K562 (cell line): ENCODE results near the gene NRN1L. TPM values are rescaled to one million over a fixed set of nuclear protein-coding genes. Genes with fewer than 3 reads are reported as not detected.

Experiments
- CTCF ChIP-seq, 3 experiments: IDR thresholded peaks in 2 of 3; conservative IDR thresholded peaks in 1 of 3; 2 replicates each; pipeline ENCODE4 v1.5.1; 2011 to 2012; ENCODE audit warnings: low read length in 3 of 3, mild to moderate bottlenecking in 3 of 3, control low read depth in 2 of 3, improper control_type of control experiment in 1 of 3, inconsistent platforms in 1 of 3, low read depth in 1 of 3, mixed read lengths in 1 of 3, moderate library complexity in 1 of 3; ENCODE audit not compliant: insufficient read depth in 2 of 3
- MAFK ChIP-seq: IDR thresholded peaks from 2 replicates; pipeline ENCODE4 v1.6.1; 2011; ENCODE audit warnings: low read length, improper control_type of control experiment
- MBD1 ChIP-seq: fragments of 250-450 bp; sonication (Bioruptor Pico); IDR thresholded peaks from 2 replicates; pipeline ENCODE4 v1.8.0; 2022; ENCODE audit warnings: inconsistent platforms
- MEF2D ChIP-seq: conservative IDR thresholded peaks from 2 replicates; pipeline ENCODE4 v1.6.1; 2016; ENCODE audit warnings: low read depth, missing genetic modification characterization, missing compliant biosample characterization
- RB1 ChIP-seq: fragments of 450-650 bp; IDR thresholded peaks from 2 replicates; pipeline ENCODE4 v1.6.1; 2017; ENCODE audit warnings: low read depth, mild to moderate bottlenecking
- ZBTB33 ChIP-seq: sonication (generic); formaldehyde crosslinking; IDR thresholded peaks from 2 replicates; pipeline ENCODE4 v1.8.1; 2023; ENCODE audit warnings: mild to moderate bottlenecking, missing genetic modification reagents
- ZFX ChIP-seq: sonication (generic); formaldehyde crosslinking; IDR thresholded peaks from 2 replicates; pipeline ENCODE4 v1.8.0; 2022; ENCODE audit warnings: mild to moderate bottlenecking, missing genetic modification reagents, moderate library complexity
- ZNF263 ChIP-seq: sonication (generic); formaldehyde crosslinking; IDR thresholded peaks from 2 replicates; pipeline ENCODE4 v1.8.0; 2022; ENCODE audit warnings: mild to moderate bottlenecking, missing genetic modification reagents, borderline replicate concordance
- ZNF282 ChIP-seq: sonication (generic); formaldehyde crosslinking; IDR thresholded peaks from 2 replicates; pipeline ENCODE4 v1.8.1; 2023; ENCODE audit warnings: missing genetic modification reagents
- polyA plus RNA-seq, 8 experiments: library from polyadenylated mRNA; depleted of rRNA in 4 of 8; stranded (reverse) in 5 of 8; unstranded in 3 of 8; fragments of >200 nt; fragmentation: Nextera tagmentation in 2 of 8; fragmentation: Illumina TruSeq in 1 of 8; extraction: Ambion mirVana in 2 of 8; extraction: Trizol in 1 of 8; gene quantifications; 2 replicates each; pipeline versions ENCODE4 v1.2.1 to v1.2.3, GENCODE V29; 2011 to 2014; ENCODE audit warnings: inconsistent platforms in 1 of 8, missing spikeins in 1 of 8
- total RNA-seq, 7 experiments: library from RNA; depleted of rRNA in 6 of 7; stranded (reverse); fragments of >200 nt in 6 of 7; fragmentation: Illumina TruSeq in 2 of 7; extraction: Trizol in 2 of 7; gene quantifications; 2 replicates each; pipeline versions ENCODE4 v1.2.1 to v1.2.3, GENCODE V29; 2011 to 2021; ENCODE audit warnings: low replicate concordance in 1 of 7
- TF ChIP-seq, protein P1 (sequence below): sonication (generic); formaldehyde crosslinking; IDR thresholded peaks from 2 replicates; pipeline ENCODE4 v1.8.0; 2022; ENCODE audit warnings: missing genetic modification reagents, mild to moderate bottlenecking, borderline replicate concordance
- TF ChIP-seq, protein P2 (sequence below): sonication (generic); formaldehyde crosslinking; IDR thresholded peaks from 2 replicates; pipeline ENCODE4 v1.8.1; 2023; ENCODE audit warnings: missing genetic modification reagents, mild to moderate bottlenecking, borderline replicate concordance

NRN1L gene
- total and polyA plus RNA-seq, 9 of the 15 experiments (the other 6 are each of a cell fraction or from before 2014, with no cell fraction given): 0.22 to 0.86 (median 0.61) TPM; not detected in 5

DNA sequence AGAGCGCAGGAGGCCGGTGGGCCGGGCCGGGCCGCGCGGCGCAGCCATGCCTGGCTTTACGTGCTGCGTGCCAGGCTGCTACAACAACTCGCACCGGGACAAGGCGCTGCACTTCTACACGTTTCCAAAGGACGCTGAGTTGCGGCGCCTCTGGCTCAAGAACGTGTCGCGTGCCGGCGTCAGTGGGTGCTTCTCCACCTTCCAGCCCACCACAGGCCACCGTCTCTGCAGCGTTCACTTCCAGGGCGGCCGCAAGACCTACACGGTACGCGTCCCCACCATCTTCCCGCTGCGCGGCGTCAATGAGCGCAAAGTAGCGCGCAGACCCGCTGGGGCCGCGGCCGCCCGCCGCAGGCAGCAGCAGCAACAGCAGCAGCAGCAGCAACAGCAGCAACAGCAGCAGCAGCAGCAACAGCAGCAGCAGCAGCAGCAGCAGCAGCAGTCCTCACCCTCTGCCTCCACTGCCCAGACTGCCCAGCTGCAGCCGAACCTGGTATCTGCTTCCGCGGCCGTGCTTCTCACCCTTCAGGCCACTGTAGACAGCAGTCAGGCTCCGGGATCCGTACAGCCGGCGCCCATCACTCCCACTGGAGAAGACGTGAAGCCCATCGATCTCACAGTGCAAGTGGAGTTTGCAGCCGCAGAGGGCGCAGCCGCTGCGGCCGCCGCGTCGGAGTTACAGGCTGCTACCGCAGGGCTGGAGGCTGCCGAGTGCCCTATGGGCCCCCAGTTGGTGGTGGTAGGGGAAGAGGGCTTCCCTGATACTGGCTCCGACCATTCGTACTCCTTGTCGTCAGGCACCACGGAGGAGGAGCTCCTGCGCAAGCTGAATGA lies 42.0 kb upstream of the NRN1L start (continued):
- TF ChIP-seq, protein P1, sequence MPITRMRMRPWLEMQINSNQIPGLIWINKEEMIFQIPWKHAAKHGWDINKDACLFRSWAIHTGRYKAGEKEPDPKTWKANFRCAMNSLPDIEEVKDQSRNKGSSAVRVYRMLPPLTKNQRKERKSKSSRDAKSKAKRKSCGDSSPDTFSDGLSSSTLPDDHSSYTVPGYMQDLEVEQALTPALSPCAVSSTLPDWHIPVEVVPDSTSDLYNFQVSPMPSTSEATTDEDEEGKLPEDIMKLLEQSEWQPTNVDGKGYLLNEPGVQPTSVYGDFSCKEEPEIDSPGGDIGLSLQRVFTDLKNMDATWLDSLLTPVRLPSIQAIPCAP (CRISPR knock-in tag): no peak
- TF ChIP-seq CTCF (IDR thresholded peaks at IDR 0.05 in 2 of 3, conservative IDR thresholded peaks at IDR 0.05 in 1 of 3; ENCODE audit: insufficient read depth in 2 of 3, low read depth in 1 of 3, low read length in 3 of 3) (0 out of 6 replicates have a peak, but pooled peaks of 2 of the 3 experiments have one; percentile 7 to 12), ZFX (CRISPR knock-in tag) (peak; percentile 3; the same call in 1 of the 2 replicates), ZBTB33 (peak; percentile 100), MAFK (no peak), RB1 (0 out of 2 replicates have a peak, but pooled peaks have one; percentile 3), ZNF263 (CRISPR knock-in tag) (0 out of 2 replicates have a peak, but pooled peaks have one; percentile 30), MEF2D (tag) (no peak), ZNF282 (CRISPR knock-in tag) (0 out of 2 replicates have a peak, but pooled peaks have one; percentile 24), MBD1 (CRISPR knock-in tag) (peak; percentile 70)
- TF ChIP-seq, protein P2, sequence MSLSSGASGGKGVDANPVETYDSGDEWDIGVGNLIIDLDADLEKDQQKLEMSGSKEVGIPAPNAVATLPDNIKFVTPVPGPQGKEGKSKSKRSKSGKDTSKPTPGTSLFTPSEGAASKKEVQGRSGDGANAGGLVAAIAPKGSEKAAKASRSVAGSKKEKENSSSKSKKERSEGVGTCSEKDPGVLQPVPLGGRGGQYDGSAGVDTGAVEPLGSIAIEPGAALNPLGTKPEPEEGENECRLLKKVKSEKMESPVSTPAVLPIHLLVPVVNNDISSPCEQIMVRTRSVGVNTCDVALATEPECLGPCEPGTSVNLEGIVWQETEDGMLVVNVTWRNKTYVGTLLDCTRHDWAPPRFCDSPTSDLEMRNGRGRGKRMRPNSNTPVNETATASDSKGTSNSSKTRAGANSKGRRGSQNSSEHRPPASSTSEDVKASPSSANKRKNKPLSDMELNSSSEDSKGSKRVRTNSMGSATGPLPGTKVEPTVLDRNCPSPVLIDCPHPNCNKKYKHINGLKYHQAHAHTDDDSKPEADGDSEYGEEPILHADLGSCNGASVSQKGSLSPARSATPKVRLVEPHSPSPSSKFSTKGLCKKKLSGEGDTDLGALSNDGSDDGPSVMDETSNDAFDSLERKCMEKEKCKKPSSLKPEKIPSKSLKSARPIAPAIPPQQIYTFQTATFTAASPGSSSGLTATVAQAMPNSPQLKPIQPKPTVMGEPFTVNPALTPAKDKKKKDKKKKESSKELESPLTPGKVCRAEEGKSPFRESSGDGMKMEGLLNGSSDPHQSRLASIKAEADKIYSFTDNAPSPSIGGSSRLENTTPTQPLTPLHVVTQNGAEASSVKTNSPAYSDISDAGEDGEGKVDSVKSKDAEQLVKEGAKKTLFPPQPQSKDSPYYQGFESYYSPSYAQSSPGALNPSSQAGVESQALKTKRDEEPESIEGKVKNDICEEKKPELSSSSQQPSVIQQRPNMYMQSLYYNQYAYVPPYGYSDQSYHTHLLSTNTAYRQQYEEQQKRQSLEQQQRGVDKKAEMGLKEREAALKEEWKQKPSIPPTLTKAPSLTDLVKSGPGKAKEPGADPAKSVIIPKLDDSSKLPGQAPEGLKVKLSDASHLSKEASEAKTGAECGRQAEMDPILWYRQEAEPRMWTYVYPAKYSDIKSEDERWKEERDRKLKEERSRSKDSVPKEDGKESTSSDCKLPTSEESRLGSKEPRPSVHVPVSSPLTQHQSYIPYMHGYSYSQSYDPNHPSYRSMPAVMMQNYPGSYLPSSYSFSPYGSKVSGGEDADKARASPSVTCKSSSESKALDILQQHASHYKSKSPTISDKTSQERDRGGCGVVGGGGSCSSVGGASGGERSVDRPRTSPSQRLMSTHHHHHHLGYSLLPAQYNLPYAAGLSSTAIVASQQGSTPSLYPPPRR (CRISPR knock-in tag): no peak
